Pancreas (tissue), 10 donors: Measurements from ENCODE around the gene USP10. TPM values are rescaled to one million over a fixed set of nuclear protein-coding genes. Genes with fewer than 3 reads are reported as not detected.

Experiments used
- ATAC-seq, 4 donors: fragments of 200-7000 bp; cut with Tn5 transposase; one replicate each; pipeline versions ENCODE4 v1.8.0 to v1.9.1; 2020; ENCODE audit warnings: mild to moderate bottlenecking in 4 of 4, moderate library complexity in 4 of 4
- DNase-seq, 6 donors: peaks; one replicate each; pipeline ENCODE4 v3.0.0-alpha.2; 2020
- FAIRE-seq: peaks from 2 replicates; lab custom pipeline; 2012; peaks lifted over from hg19 to GRCh38; lab: Jason Lieb, UNC
- H3K27ac ChIP-seq, 4 donors: fragments of 200-600 bp; sonication (generic); 1 replicate in 3 of 4; 2 replicates in 1 of 4; pipeline versions ENCODE4 v1.5.0 to v1.8.0; 2020
- H3K27me3 ChIP-seq, 4 donors: fragments of 200-600 bp; one replicate each; pipeline ENCODE4 v1.8.0; 2021
- H3K36me3 ChIP-seq, 3 donors: fragments of 200-600 bp; sonication (generic) in 1 of 3; one replicate each; pipeline versions ENCODE4 v1.5.0 to v1.8.0; 2020 to 2021
- H3K4me1 ChIP-seq, 3 donors: fragments of 200-600 bp; one replicate each; pipeline ENCODE4 v1.8.0; 2021
- H3K4me3 ChIP-seq, 4 donors: fragments of 200-600 bp; sonication (generic) in 2 of 4; one replicate each; pipeline versions ENCODE4 v1.5.0 to v1.8.0; 2020 to 2021
- H3K9me3 ChIP-seq, 4 donors: fragments of 200-600 bp; one replicate each; pipeline ENCODE4 v1.8.0; 2021
- WGBS, 2 donors: extraction: QIAGEN DNeasy Blood & Tissue Kit; methylation state at CpG; one replicate each; pipeline ENCODE4 v1.1.7; 2013; 5-methylcytosine and 5-hydroxymethylcytosine counted together
- intact Hi-C, 3 donors: fragments of 100-400 bp; cut with DNase I; formaldehyde crosslinking; loops; one replicate each; pipeline versions ENCODE4 v1.11.1 to v1.14.2; 2022
- polyA plus RNA-seq, 2 donors: library from polyadenylated mRNA; stranded (reverse); fragments of 200-250 nt; gene quantifications; one replicate each; pipeline ENCODE4 v1.2.3, GENCODE V29; 2013
- total RNA-seq, 6 donors: library from RNA; stranded (reverse); fragmentation: NEBNext Ultra II Directional in 4 of 6; extraction: Animal tissue kit (Norgen Biotek cat#: 25700) in 4 of 6; gene quantifications; one replicate each; pipeline versions ENCODE4 v1.2.1 to v1.2.4, GENCODE V29; 2021 to 2023
- TF ChIP-seq, protein P1 (sequence below), 4 donors: fragments of 200-600 bp; sonication (generic) in 3 of 4; IDR thresholded peaks; one replicate each; pipeline versions ENCODE4 v1.5.0 to v1.8.0; 2021; ENCODE audit warnings: antibody characterized with exemption in 4 of 4
- donor health status: healthy with polysubstance abuse.
- donor health status: DM: no; HTN: no; CAD: no; lungs with moderate emphysema.
- donor health status: DM: no; HTN: no; CAD: no.
- donor health status: control.
- donor health status: control.
- donor health status: Bipolar disorder and iron deficiency.
- donor health status: DM: yes; HTN: yes; CAD: no.
- donor health status: DM: no; HTN: no; CAD: no.
- donor health status: DM: no; HTN: no; CAD: no.
- donor health status: DM: yes; HTN: yes; CAD: no.

The USP10 gene
- total and polyA plus RNA-seq, 8 donors, result 11.4 to 40.6 (median 26.9) TPM

DNA sequence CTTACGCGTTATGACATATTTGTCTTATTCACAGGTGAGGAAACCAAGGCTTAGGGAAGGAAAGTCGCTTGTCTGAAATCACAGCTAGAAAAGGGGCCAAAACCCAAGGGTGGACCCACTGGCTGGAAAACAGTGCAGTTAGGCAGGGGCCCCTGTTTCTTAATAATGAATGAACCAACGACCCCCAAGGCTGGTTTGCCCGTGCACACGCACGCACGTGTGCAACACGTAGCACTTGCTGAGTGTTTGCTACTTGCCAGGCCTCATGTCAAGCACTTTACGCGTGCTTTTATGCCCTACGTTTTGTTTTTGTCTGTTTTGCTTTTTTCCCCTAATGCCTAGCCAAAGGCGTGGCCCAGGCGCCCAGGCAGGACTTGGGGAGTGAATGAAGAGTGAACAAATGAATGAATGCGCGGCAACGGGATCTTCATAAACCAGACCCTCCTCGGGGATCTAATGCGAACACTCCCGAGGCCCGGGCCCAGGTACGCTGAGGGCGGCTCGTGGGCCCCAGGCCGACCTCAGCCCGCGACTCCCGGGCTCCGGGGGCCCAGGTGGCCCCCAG lies 571 bp upstream of the USP10 start:
- intact Hi-C loops, result no loop called here
- Histone ChIP-seq H3K9me3 (no peaks in the 10 kb centered on the region), H3K36me3 (no peaks in the 10 kb centered on the region), H3K27ac (peak overlapping the region in 2 of 4 donors; percentile 51 to 71), H3K4me1 (peaks cover 11 to 25% (median 13%) of the 10 kb centered on the region in 3 donors), H3K4me3 (peak overlapping the region; percentile 92 to 99 (median 96)), H3K27me3 (no peaks in the 10 kb centered on the region)
- 17 to 18% methylated on average over 29 of the region's 29 CpGs for WGBS, 2 donors
- FAIRE-seq, result no peak
- DNase-seq, result peak in 1 of 6 donors; percentile 56
- peak; percentile 15 to 39 (median 28) for ATAC-seq
- TF ChIP-seq, protein P1, sequence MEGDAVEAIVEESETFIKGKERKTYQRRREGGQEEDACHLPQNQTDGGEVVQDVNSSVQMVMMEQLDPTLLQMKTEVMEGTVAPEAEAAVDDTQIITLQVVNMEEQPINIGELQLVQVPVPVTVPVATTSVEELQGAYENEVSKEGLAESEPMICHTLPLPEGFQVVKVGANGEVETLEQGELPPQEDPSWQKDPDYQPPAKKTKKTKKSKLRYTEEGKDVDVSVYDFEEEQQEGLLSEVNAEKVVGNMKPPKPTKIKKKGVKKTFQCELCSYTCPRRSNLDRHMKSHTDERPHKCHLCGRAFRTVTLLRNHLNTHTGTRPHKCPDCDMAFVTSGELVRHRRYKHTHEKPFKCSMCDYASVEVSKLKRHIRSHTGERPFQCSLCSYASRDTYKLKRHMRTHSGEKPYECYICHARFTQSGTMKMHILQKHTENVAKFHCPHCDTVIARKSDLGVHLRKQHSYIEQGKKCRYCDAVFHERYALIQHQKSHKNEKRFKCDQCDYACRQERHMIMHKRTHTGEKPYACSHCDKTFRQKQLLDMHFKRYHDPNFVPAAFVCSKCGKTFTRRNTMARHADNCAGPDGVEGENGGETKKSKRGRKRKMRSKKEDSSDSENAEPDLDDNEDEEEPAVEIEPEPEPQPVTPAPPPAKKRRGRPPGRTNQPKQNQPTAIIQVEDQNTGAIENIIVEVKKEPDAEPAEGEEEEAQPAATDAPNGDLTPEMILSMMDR (IDR thresholded peaks at IDR 0.05), result no peak

DNA sequence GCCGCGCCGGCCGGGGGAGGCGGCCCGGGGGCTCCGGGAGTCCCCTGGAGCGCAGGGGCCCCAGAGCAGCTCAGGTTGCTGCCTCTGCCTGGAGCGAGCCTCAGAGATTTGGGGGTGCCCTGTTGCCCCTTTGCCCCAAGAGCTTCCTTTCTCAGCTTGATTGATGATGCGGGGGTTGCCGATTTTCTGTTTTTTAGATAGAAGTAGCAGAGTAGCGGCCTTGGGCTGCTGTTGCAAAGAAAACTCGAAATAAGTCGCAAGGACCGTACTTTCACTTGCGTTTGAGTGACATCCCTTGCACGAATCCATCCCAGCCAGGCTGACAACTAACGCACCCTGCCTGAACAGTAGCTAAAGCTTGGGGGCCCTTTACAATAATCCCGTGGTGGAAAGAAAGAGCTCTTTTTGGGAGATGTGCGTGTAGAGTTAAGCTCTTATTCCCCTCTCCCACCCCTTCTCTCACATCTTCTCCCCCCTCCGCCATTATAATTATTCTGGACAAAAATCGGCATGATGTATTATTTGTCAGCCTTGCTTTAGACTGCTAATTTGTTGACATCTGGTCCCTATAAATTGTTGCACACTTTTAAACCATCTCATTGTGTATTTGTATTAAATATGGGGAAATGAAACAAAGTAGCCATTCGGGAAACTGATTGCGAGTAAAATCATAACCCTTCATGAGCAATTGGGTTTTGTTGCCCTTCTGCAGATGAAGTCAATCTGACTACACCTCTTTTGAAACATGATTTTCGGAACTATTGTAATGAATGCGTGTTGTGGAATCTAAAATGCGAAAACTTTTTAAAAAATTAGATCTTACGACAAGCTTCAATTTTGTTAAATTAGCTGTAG lies 873 bp downstream of the USP10 start:
- no peaks in the 10 kb centered on the region for H3K27me3 ChIP-seq
- 5% methylated on average over 28 of the region's 28 CpGs for WGBS, 2 donors
- peak; percentile 22 to 55 (median 52) for ATAC-seq
- peak overlapping the region; percentile 92 to 99 (median 96) for H3K4me3 ChIP-seq
- no peaks in the 10 kb centered on the region for H3K36me3 ChIP-seq
- no peaks in the 10 kb centered on the region for H3K9me3 ChIP-seq
- peaks cover 11 to 29% (median 13%) of the 10 kb centered on the region in 3 donors for H3K4me1 ChIP-seq
- no peak for FAIRE-seq
- peak overlapping the region; percentile 29 to 75 (median 66) for H3K27ac ChIP-seq
- TF ChIP-seq, protein P1 (IDR thresholded peaks at IDR 0.05), result no peak
- peak in 2 of 6 donors; percentile 8 to 15 for DNase-seq
- intact Hi-C loops, result no loop called here

DNA sequence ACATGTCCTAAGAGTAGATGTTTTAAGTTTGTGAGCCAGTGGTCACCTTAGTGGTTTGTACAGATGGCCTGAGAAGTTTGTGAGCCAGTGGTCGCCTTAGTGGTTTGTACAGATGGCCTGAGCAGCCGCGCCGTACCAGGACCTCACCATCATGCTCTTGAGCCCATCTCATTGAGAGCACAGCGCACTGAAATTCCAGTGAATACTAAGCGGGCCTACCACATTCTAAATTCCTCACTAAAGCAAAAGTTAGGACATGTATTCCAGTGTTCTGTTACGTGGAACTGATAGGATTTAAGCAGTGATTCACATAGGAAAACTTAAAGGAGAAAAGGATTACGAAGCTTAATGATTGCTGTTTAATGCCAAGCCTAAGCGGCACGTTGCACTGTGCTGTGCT lies 3.9 kb downstream of the USP10 start:
- no peak for DNase-seq
- 77 to 78% methylated on average over 10 of the region's 10 CpGs for WGBS, 2 donors
- no peak for FAIRE-seq
- H3K9me3 ChIP-seq, result no peaks in the 10 kb centered on the region
- H3K4me1 ChIP-seq, result peaks cover 11 to 34% (median 13%) of the 10 kb centered on the region in 3 donors
- H3K4me3 ChIP-seq, result no peak overlapping the region
- no peaks in the 10 kb centered on the region for H3K36me3 ChIP-seq
- H3K27me3 ChIP-seq, result no peaks in the 10 kb centered on the region
- intact Hi-C loops, result no loop called here
- TF ChIP-seq, protein P1 (IDR thresholded peaks at IDR 0.05), result no peak
- ATAC-seq, result no peak
- H3K27ac ChIP-seq, result no peak overlapping the region

DNA sequence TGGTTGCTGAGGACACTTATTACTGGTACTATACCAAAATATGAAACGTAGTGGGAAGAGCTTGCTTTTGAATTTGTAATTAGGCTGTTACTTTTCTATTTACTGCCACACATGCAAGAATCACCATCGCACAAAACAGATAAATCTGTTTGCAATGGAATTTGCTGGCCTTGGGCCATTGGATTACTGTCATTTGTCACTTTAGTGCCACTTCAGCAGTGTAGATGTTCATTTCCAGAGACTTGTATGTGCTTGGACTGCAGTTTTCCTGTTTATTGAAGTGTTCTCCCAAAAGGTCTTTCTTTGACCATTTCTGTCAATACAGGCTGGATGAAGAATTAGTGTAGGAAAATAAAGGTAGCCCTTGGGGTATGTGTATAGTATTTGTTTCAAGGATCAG lies 4.5 kb downstream of the USP10 start:
- H3K36me3 ChIP-seq, result no peaks in the 10 kb centered on the region
- intact Hi-C loops, result no loop called here
- no peak overlapping the region for H3K27ac ChIP-seq
- no peak for ATAC-seq
- DNase-seq, result no peak
- FAIRE-seq, result no peak
- peaks cover 11 to 34% (median 13%) of the 10 kb centered on the region in 3 donors for H3K4me1 ChIP-seq
- no peak overlapping the region for H3K4me3 ChIP-seq
- no peaks in the 10 kb centered on the region for H3K27me3 ChIP-seq
- no peaks in the 10 kb centered on the region for H3K9me3 ChIP-seq
- TF ChIP-seq, protein P1 (IDR thresholded peaks at IDR 0.05), result no peak
- WGBS, 2 donors, result 35 to 41% methylated on average over 2 of the region's 2 CpGs
